Measurements from ENCODE around the gene NLRP6. TPM values are rescaled to one million over a fixed set of nuclear protein-coding genes. Genes with fewer than 3 reads are reported as not detected.

Gene NLRP6
- total RNA-seq, 3 donors from 2014 or later (not counting 1 experiment from before 2014, with no cell fraction given), result 1.7 to 3.0 (median 2.3) TPM

- no peak overlapping the region for H3K27ac ChIP-seq (ENCODE audit: low read length)
- no peak overlapping the region for H3K4me3 ChIP-seq (ENCODE audit: low read length)
- WGBS (ENCODE audit: insufficient coverage), result 94% methylated on average over 1 of the region's 2 CpGs
- no peak for ATAC-seq
- no peaks in the 10 kb centered on the region for H3K36me3 Mint-ChIP-seq
- H3K27ac Mint-ChIP-seq, result peak overlapping the region; percentile 78 to 88
- H3K27me3 Mint-ChIP-seq (ENCODE audit: low read depth in 2 of 2), result no peaks in the 10 kb centered on the region
- DNase-seq, result no peak
- intact Hi-C loops (cut with micrococcal nuclease), result no loop called here
- H3K9me3 Mint-ChIP-seq, result no peaks in the 10 kb centered on the region
- peaks cover 4% of the 10 kb centered on the region for H3K9me3 ChIP-seq (ENCODE audit: control insufficient read depth, insufficient read depth, low read length)
- H3K4me1 Mint-ChIP-seq, result peaks cover 73 to 78% of the 10 kb centered on the region in 2 donors
- TF ChIP-seq CTCF (IDR thresholded peaks at IDR 0.05), result no peak
- no peaks in the 10 kb centered on the region for H3K36me3 ChIP-seq (ENCODE audit: control insufficient read depth, insufficient read depth, low read length)
- peak overlapping the region; percentile 71 for H3K4me3 Mint-ChIP-seq
- H3K4me1 ChIP-seq (ENCODE audit: control insufficient read depth, insufficient read depth, low read length), result peaks cover 85% of the 10 kb centered on the region
- H3K27me3 ChIP-seq (ENCODE audit: control insufficient read depth, insufficient read depth, low read length), result no peaks in the 10 kb centered on the region
Measured at GRCh38 chr11:329886-330253, 51.7 kb downstream of the NLRP6 start.

DNA sequence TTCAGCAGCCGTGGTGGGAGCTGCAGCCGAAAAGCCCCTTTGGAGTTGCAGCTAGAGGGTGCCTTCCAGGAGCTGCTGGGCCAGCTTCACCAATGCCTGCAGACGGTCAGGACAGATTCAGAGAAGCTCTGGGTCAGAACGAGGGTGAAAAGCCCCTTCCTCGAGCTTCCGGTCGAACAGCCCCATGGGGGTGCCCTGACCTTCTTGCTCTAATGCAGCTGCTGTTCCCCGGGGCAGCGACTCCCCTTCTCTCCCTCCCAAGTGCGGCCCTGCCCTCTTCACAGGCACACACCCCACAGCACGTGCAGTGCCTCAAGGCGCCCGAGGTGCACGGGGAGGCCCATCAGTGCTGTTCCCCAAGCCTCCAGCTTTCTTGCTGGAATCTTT is 52.1 kb downstream of the NLRP6 start:
- Mint-ChIP-seq H3K27ac (peak overlapping the region; percentile 78 to 88), H3K4me1 (peaks cover 72 to 77% of the 10 kb centered on the region in 2 donors), H3K27me3 (ENCODE audit: low read depth in 2 of 2) (no peaks in the 10 kb centered on the region), H3K4me3 (peak overlapping the region; percentile 86), H3K9me3 (no peaks in the 10 kb centered on the region), H3K36me3 (no peaks in the 10 kb centered on the region)
- H3K36me3 ChIP-seq (ENCODE audit: control insufficient read depth, insufficient read depth, low read length), result no peaks in the 10 kb centered on the region
- intact Hi-C loops (cut with micrococcal nuclease), result no loop called here
- no peak overlapping the region for H3K4me3 ChIP-seq (ENCODE audit: low read length)
- peak in 2 of 3 donors; percentile 4 to 10 for ATAC-seq
- no peaks in the 10 kb centered on the region for H3K27me3 ChIP-seq (ENCODE audit: control insufficient read depth, insufficient read depth, low read length)
- DNase-seq, result peak in 1 of 2 donors; percentile 30
- H3K4me1 ChIP-seq (ENCODE audit: control insufficient read depth, insufficient read depth, low read length), result peaks cover 87% of the 10 kb centered on the region
- peaks cover 4% of the 10 kb centered on the region for H3K9me3 ChIP-seq (ENCODE audit: control insufficient read depth, insufficient read depth, low read length)
- H3K27ac ChIP-seq (ENCODE audit: low read length), result peak overlapping the region; percentile 28
- WGBS (ENCODE audit: insufficient coverage), result 50% methylated on average over 14 of the region's 14 CpGs
- TF ChIP-seq CTCF (IDR thresholded peaks at IDR 0.05), result no peak

GRCh38 chr11:330694-331357 is 52.6 kb downstream of the NLRP6 start:
- Histone ChIP-seq H3K9me3 (ENCODE audit: control insufficient read depth, insufficient read depth, low read length) (peaks cover 4% of the 10 kb centered on the region), H3K27me3 (ENCODE audit: control insufficient read depth, insufficient read depth, low read length) (no peaks in the 10 kb centered on the region), H3K4me3 (ENCODE audit: low read length) (peak overlapping the region; percentile 28), H3K36me3 (ENCODE audit: control insufficient read depth, insufficient read depth, low read length) (no peaks in the 10 kb centered on the region), H3K27ac (ENCODE audit: low read length) (peak overlapping the region; percentile 28), H3K4me1 (ENCODE audit: control insufficient read depth, insufficient read depth, low read length) (peaks cover 88% of the 10 kb centered on the region)
- Mint-ChIP-seq H3K27ac (peak overlapping the region; percentile 78 to 88), H3K36me3 (no peaks in the 10 kb centered on the region), H3K4me3 (peak overlapping the region; percentile 86), H3K27me3 (ENCODE audit: low read depth in 2 of 2) (no peaks in the 10 kb centered on the region), H3K9me3 (no peaks in the 10 kb centered on the region), H3K4me1 (peaks cover 77 to 79% of the 10 kb centered on the region in 2 donors)
- 34% methylated on average over 34 of the region's 34 CpGs for WGBS (ENCODE audit: insufficient coverage)
- TF ChIP-seq CTCF (IDR thresholded peaks at IDR 0.05), result no peak
- intact Hi-C loops (cut with micrococcal nuclease), result no loop called here
- ATAC-seq (peak in 2 of 3 donors; percentile 36 to 43), DNase-seq (peak; percentile 53 to 66)
